ENCODE measurements around the gene GSTM5. TPM values are rescaled to one million over a fixed set of nuclear protein-coding genes. Genes with fewer than 3 reads are reported as not detected.
A peak's percentile ranks its signal among the peaks of the same experiment; 100 is the strongest.
"Not testable (repeated sequence)": the region's sequence is repeated elsewhere in the genome, so short reads cannot be mapped to it uniquely, and the experiment has no call there.

Gene GSTM5
- total and polyA plus RNA-seq, 2 of the 4 experiments (the other 2 are of a cell fraction), result 0.36 to 1.2 TPM

GRCh38 chr1:109676683-109677381 is 35.2 kb upstream of the GSTM5 start:
- H3K36me3 ChIP-seq (ENCODE audit: control insufficient read depth, insufficient read depth, low read length); H3K9ac ChIP-seq (ENCODE audit: low read depth, low read length); H3K18ac ChIP-seq (ENCODE audit: low read depth, low read length); H3K4ac ChIP-seq (ENCODE audit: low read depth, low read length); H3K4me2 ChIP-seq (ENCODE audit: low read depth, low read length); H3K23ac ChIP-seq (ENCODE audit: low read depth, low read length); H2AK5ac ChIP-seq (ENCODE audit: low read depth, low read length); H2BK5ac ChIP-seq (ENCODE audit: low read depth, low read length, poor library complexity, severe bottlenecking); H4K8ac ChIP-seq (ENCODE audit: low read depth in 2 of 2, low read length in 2 of 2); H2BK120ac ChIP-seq (ENCODE audit: low read depth, low read length); H4K20me1 ChIP-seq (ENCODE audit: insufficient read depth, low read length); H3K14ac ChIP-seq (replicated peaks; ENCODE audit: low read depth, low read length); H3K27ac ChIP-seq (ENCODE audit: insufficient read depth, low read length); H3K27me3 ChIP-seq (ENCODE audit: control insufficient read depth, insufficient read depth, low read length); H3K4me1 ChIP-seq (ENCODE audit: control insufficient read depth, insufficient read depth, low read length); BruUV-seq (replicated peaks); H4K91ac ChIP-seq (ENCODE audit: insufficient read depth, low read depth, low read length); H3K79me1 ChIP-seq (ENCODE audit: low read depth in 1 of 2, low read length in 2 of 2); CTCF ChIA-PET; H2BK20ac ChIP-seq (ENCODE audit: low read depth, low read length); H3K9me3 ChIP-seq (ENCODE audit: control insufficient read depth, insufficient read depth, low read length); H4K5ac ChIP-seq (ENCODE audit: low read depth, low read length); in situ Hi-C loops (cut with MboI; ENCODE audit: low sequenced_read_pairs); H3K56ac ChIP-seq (ENCODE audit: extremely low read depth, insufficient read depth, low read length); H2BK15ac ChIP-seq (ENCODE audit: low read depth, low read length); POLR2A ChIA-PET (ENCODE audit: unreplicated experiment); dilution Hi-C loops (cut with HindIII; ENCODE audit: low sequenced_read_pairs, unreplicated experiment); H2AFZ ChIP-seq (replicated peaks; ENCODE audit: low read length, poor library complexity); ATAC-seq (ENCODE audit: low read depth); H2AK9ac ChIP-seq (replicated peaks; ENCODE audit: low read depth, low read length, poor library complexity); H3K9me1 ChIP-seq (ENCODE audit: insufficient read depth, low read length); H3K4me3 ChIP-seq (ENCODE audit: insufficient read depth, low read depth, low read length): not testable (repeated sequence)
- WGBS, 2 experiments (ENCODE audit: extremely low coverage in 2 of 2, insufficient read length in 1 of 2), result no CpG with 5 or more reads among the region's 3 CpGs
- DNase-seq, result peak; percentile 9
- intact Hi-C loops (cut with micrococcal nuclease), result loop anchor here (5.0 kb wide), 1 partner anchor 45 kb away; no protein-coding TSS in a partner anchor
